Activated CD4-positive, alpha-beta T cell treated with anti-CD3 and anti-CD28 coated beads for 36 hours (primary cell): ENCODE data around the gene PDE11A. TPM values are rescaled to one million over a fixed set of nuclear protein-coding genes. Genes with fewer than 3 reads are reported as not detected.
"Not testable (repeated sequence)": the region's sequence is repeated elsewhere in the genome, so short reads cannot be mapped to it uniquely, and the experiment has no call there.

ENCODE experiments used
- ATAC-seq: fragments of 200-7000 bp; cut with Tn5 transposase; one replicate; pipeline ENCODE4 v1.10.0; 2021; ENCODE audit warnings: mild to moderate bottlenecking, moderate library complexity
- CTCF ChIA-PET: fragments of 350-600 bp; sonication (Branson Sonifier 250); formaldehyde crosslinking; loops from one replicate; lab custom pipeline; 2021; ENCODE audit warnings: antibody characterized with exemption; lab: Charles Lee
- POLR2A ChIA-PET: fragments of 350-600 bp; sonication (Branson Sonifier 250); formaldehyde crosslinking; loops from one replicate; lab custom pipeline; 2021; ENCODE audit warnings: antibody characterized with exemption, inconsistent platforms; lab: Charles Lee
- DNase-seq: peaks from one replicate; pipeline ENCODE4 v3.0.0-alpha.2; 2020
- H3K27ac Mint-ChIP-seq: one replicate; pipeline ENCODE4 v1.8.0; 2021; ENCODE audit warnings: mixed read lengths
- H3K27me3 Mint-ChIP-seq: one replicate; pipeline ENCODE4 v1.8.0; 2021; ENCODE audit warnings: mixed read lengths
- H3K36me3 Mint-ChIP-seq: one replicate; pipeline ENCODE4 v1.8.0; 2021; ENCODE audit warnings: low read depth, mixed read lengths
- H3K4me1 Mint-ChIP-seq: one replicate; pipeline ENCODE4 v1.8.0; 2021; ENCODE audit warnings: mixed read lengths
- H3K4me3 Mint-ChIP-seq: one replicate; pipeline ENCODE4 v1.8.0; 2021; ENCODE audit warnings: mild to moderate bottlenecking, moderate library complexity, mixed read lengths
- H3K9me3 Mint-ChIP-seq: one replicate; pipeline ENCODE4 v1.8.0; 2021; ENCODE audit warnings: low read depth, mixed read lengths
- intact Hi-C, 2 experiments: fragments of 100-400 bp; cut with DNase I in 1 of 2; cut with micrococcal nuclease in 1 of 2; formaldehyde crosslinking; loops; one replicate each; pipeline versions ENCODE4 v1.14.2 to v1.15.1; 2022 to 2024; cut with DNase I, micrococcal nuclease
- total RNA-seq, 2 experiments: library from RNA; stranded (reverse); gene quantifications; one replicate each; pipeline ENCODE4 v1.2.3, GENCODE V29; 2021

PDE11A gene
- total RNA-seq, 2 experiments from 2014 or later: 0.12 TPM; not detected in 1

- H3K36me3 Mint-ChIP-seq: no peaks in the 10 kb centered on the region
- CTCF ChIA-PET: interaction anchor here (0.6 to 0.9 kb wide), 2 partner anchors 26 to 43 kb away, joined by 3 to 4 read pairs; no protein-coding TSS in a partner anchor
- H3K4me3 Mint-ChIP-seq: no peak overlapping the region
- H3K27me3 Mint-ChIP-seq: peaks cover 55% of the 10 kb centered on the region
- DNase-seq (no peak), ATAC-seq (no peak)
- no peak overlapping the region for H3K27ac Mint-ChIP-seq
- no peaks in the 10 kb centered on the region for H3K9me3 Mint-ChIP-seq
- POLR2A ChIA-PET: no interaction called here
- intact Hi-C loops: no loop called here
- peaks cover 7% of the 10 kb centered on the region for H3K4me1 Mint-ChIP-seq
Measured at GRCh38 chr2:178072000-178072382, 586 bp downstream of the PDE11A start.

GRCh38 chr2:178070824-178071223 is 1.8 kb downstream of the PDE11A start:
- DNase-seq (no peak), ATAC-seq (no peak)
- peaks cover 49% of the 10 kb centered on the region for H3K27me3 Mint-ChIP-seq
- H3K27ac Mint-ChIP-seq: no peak overlapping the region
- peaks cover 7% of the 10 kb centered on the region for H3K4me1 Mint-ChIP-seq
- ChIA-PET POLR2A (no interaction called here), CTCF (interaction anchor here (0.8 kb wide), 1 partner anchor 27 kb away, joined by 4 read pairs; no protein-coding TSS in a partner anchor)
- intact Hi-C loops: no loop called here
- no peaks in the 10 kb centered on the region for H3K9me3 Mint-ChIP-seq
- H3K4me3 Mint-ChIP-seq: no peak overlapping the region
- no peaks in the 10 kb centered on the region for H3K36me3 Mint-ChIP-seq

GRCh38 chr2:178069551-178069950 is 3.0 kb downstream of the PDE11A start:
- intact Hi-C loops: no loop called here
- no peaks in the 10 kb centered on the region for H3K36me3 Mint-ChIP-seq
- CTCF ChIA-PET: no interaction called here
- H3K27ac Mint-ChIP-seq: no peak overlapping the region
- H3K4me1 Mint-ChIP-seq: peaks cover 7% of the 10 kb centered on the region
- peaks cover 44% of the 10 kb centered on the region for H3K27me3 Mint-ChIP-seq
- no peak overlapping the region for H3K4me3 Mint-ChIP-seq
- no peak for ATAC-seq
- POLR2A ChIA-PET: no interaction called here
- no peaks in the 10 kb centered on the region for H3K9me3 Mint-ChIP-seq
- DNase-seq: no peak

- H3K27me3 Mint-ChIP-seq: peaks cover 38% of the 10 kb centered on the region
- no peak overlapping the region for H3K4me3 Mint-ChIP-seq
- POLR2A ChIA-PET: no interaction called here
- intact Hi-C loops: no loop called here
- CTCF ChIA-PET: no interaction called here
- H3K36me3 Mint-ChIP-seq: no peaks in the 10 kb centered on the region
- H3K4me1 Mint-ChIP-seq: peaks cover 7% of the 10 kb centered on the region
- H3K27ac Mint-ChIP-seq: no peak overlapping the region
- no peaks in the 10 kb centered on the region for H3K9me3 Mint-ChIP-seq
- no peak for ATAC-seq
- no peak for DNase-seq
Measured at GRCh38 chr2:178068823-178069454, 3.6 kb downstream of the PDE11A start.

- H3K27ac Mint-ChIP-seq: no peak overlapping the region
- no peak for ATAC-seq
- peaks cover 26% of the 10 kb centered on the region for H3K27me3 Mint-ChIP-seq
- POLR2A ChIA-PET: no interaction called here
- no peaks in the 10 kb centered on the region for H3K9me3 Mint-ChIP-seq
- H3K36me3 Mint-ChIP-seq: no peaks in the 10 kb centered on the region
- H3K4me1 Mint-ChIP-seq: no peaks in the 10 kb centered on the region
- DNase-seq: no peak
- intact Hi-C loops: no loop called here
- CTCF ChIA-PET: interaction anchor here (1.3 kb wide), 1 partner anchor 34 kb away, joined by 4 read pairs; no protein-coding TSS in a partner anchor
- H3K4me3 Mint-ChIP-seq: no peak overlapping the region
Measured at GRCh38 chr2:178066890-178067669, 5.5 kb downstream of the PDE11A start.

GRCh38 chr2:178066324-178066723 is 6.3 kb downstream of the PDE11A start:
- no peaks in the 10 kb centered on the region for H3K4me1 Mint-ChIP-seq
- POLR2A ChIA-PET: no interaction called here
- intact Hi-C loops: no loop called here

GRCh38 chr2:178059681-178060080 is 12.9 kb downstream of the PDE11A start:
- POLR2A ChIA-PET: no interaction called here
- H3K4me1 Mint-ChIP-seq: no peaks in the 10 kb centered on the region
- H3K36me3 Mint-ChIP-seq: no peaks in the 10 kb centered on the region
- intact Hi-C loops: no loop called here
- ATAC-seq (no peak), DNase-seq (no peak)
- H3K27ac Mint-ChIP-seq: no peak overlapping the region
- H3K27me3 Mint-ChIP-seq: peaks cover 6% of the 10 kb centered on the region
- H3K9me3 Mint-ChIP-seq: no peaks in the 10 kb centered on the region
- CTCF ChIA-PET: no interaction called here
- H3K4me3 Mint-ChIP-seq: no peak overlapping the region

More at GRCh38 chr2:178066324-178066723, 6.3 kb downstream of the PDE11A start:
- H3K36me3 Mint-ChIP-seq: no peaks in the 10 kb centered on the region
- CTCF ChIA-PET: no interaction called here
- H3K27ac Mint-ChIP-seq: no peak overlapping the region
- H3K4me3 Mint-ChIP-seq: no peak overlapping the region
- DNase-seq: no peak
- peaks cover 19% of the 10 kb centered on the region for H3K27me3 Mint-ChIP-seq
- H3K9me3 Mint-ChIP-seq: no peaks in the 10 kb centered on the region
- ATAC-seq: no peak

- H3K4me1 Mint-ChIP-seq: no peaks in the 10 kb centered on the region
- no peaks in the 10 kb centered on the region for H3K9me3 Mint-ChIP-seq
- no peak for ATAC-seq
- peaks cover 6% of the 10 kb centered on the region for H3K27me3 Mint-ChIP-seq
- ChIA-PET POLR2A (no interaction called here), CTCF (no interaction called here)
- H3K36me3 Mint-ChIP-seq: no peaks in the 10 kb centered on the region
- H3K27ac Mint-ChIP-seq: no peak overlapping the region
- intact Hi-C loops: no loop called here
- DNase-seq: no peak
- no peak overlapping the region for H3K4me3 Mint-ChIP-seq
Measured at GRCh38 chr2:178059111-178059510, 13.5 kb downstream of the PDE11A start.

- ChIA-PET CTCF (no interaction called here), POLR2A (no interaction called here)
- no peaks in the 10 kb centered on the region for H3K9me3 Mint-ChIP-seq
- H3K36me3 Mint-ChIP-seq: no peaks in the 10 kb centered on the region
- peaks cover 5% of the 10 kb centered on the region for H3K27me3 Mint-ChIP-seq
- H3K27ac Mint-ChIP-seq: no peak overlapping the region
- H3K4me3 Mint-ChIP-seq: no peak overlapping the region
- intact Hi-C loops: no loop called here
- DNase-seq (no peak), ATAC-seq (no peak)
- no peaks in the 10 kb centered on the region for H3K4me1 Mint-ChIP-seq
Measured at GRCh38 chr2:178057179-178057680, 15.3 kb downstream of the PDE11A start.

- no peak for DNase-seq
- no peak for ATAC-seq
- Mint-ChIP-seq H3K27ac (no peak overlapping the region), H3K9me3 (no peaks in the 10 kb centered on the region), H3K4me3 (no peak overlapping the region), H3K4me1 (no peaks in the 10 kb centered on the region), H3K27me3 (peaks cover 5% of the 10 kb centered on the region), H3K36me3 (no peaks in the 10 kb centered on the region)
- POLR2A ChIA-PET: no interaction called here
- CTCF ChIA-PET: no interaction called here
- intact Hi-C loops: no loop called here
Measured at GRCh38 chr2:178056345-178056744, 16.2 kb downstream of the PDE11A start.

- CTCF ChIA-PET, H3K36me3 Mint-ChIP-seq, H3K4me1 Mint-ChIP-seq, POLR2A ChIA-PET, intact Hi-C loops, H3K27ac Mint-ChIP-seq, ATAC-seq, H3K4me3 Mint-ChIP-seq, H3K9me3 Mint-ChIP-seq, DNase-seq: not testable (repeated sequence)
- H3K27me3 Mint-ChIP-seq: peaks cover 13% of the 10 kb centered on the region
Measured at GRCh38 chr2:178051257-178051656, 21.3 kb downstream of the PDE11A start.

GRCh38 chr2:178047391-178047790 is 25.2 kb downstream of the PDE11A start:
- POLR2A ChIA-PET: no interaction called here
- DNase-seq: no peak
- Mint-ChIP-seq H3K36me3 (no peaks in the 10 kb centered on the region), H3K27ac (no peak overlapping the region), H3K27me3 (peaks cover 12% of the 10 kb centered on the region), H3K4me1 (no peaks in the 10 kb centered on the region), H3K4me3 (no peak overlapping the region), H3K9me3 (no peaks in the 10 kb centered on the region)
- no peak for ATAC-seq
- intact Hi-C loops: no loop called here
- CTCF ChIA-PET: no interaction called here
